ENCODE results near the gene MAN2C1. TPM values are rescaled to one million over a fixed set of nuclear protein-coding genes. Genes with fewer than 3 reads are reported as not detected.
"Not testable (repeated sequence)": the region's sequence is repeated elsewhere in the genome, so short reads cannot be mapped to it uniquely, and the experiment has no call there.

MAN2C1 gene
- total RNA-seq, 2 donors from 2014 or later = 186 to 339 TPM

DNA sequence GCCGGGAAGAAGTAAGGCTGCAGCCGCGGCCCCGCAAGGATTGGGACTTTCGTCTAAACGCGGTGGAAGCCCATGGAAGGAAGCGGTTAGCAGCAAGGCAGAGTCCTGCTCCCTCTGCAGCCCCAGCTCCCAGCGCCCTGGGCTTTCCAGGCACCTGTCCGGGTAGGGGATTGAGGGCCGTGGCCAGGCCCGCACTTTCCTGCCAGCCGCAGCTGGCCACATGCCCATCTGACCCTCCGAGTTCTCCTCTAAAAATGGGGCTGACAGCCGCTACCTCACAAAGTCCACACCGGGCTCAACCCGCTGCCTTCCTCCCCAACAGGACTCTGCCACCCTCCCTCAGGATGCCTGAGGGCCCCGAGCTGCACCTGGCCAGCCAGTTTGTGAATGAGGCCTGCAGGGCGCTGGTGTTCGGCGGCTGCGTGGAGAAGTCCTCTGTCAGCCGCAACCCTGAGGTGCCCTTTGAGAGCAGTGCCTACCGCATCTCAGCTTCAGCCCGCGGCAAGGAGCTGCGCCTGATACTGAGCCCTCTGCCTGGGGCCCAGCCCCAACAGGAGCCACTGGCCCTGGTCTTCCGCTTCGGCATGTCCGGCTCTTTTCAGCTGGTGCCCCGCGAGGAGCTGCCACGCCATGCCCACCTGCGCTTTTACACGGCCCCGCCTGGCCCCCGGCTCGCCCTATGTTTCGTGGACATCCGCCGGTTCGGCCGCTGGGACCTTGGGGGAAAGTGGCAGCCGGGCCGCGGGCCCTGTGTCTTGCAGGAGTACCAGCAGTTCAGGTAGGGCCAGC, 19.7 kb downstream of the MAN2C1 start:
- WGBS, 2 donors = 29 to 32% methylated on average over 27 to 46 of the region's 46 CpGs
- intact Hi-C loops (cut with DNase I) = no loop called here
- peak; percentile 33 for ATAC-seq
- H3K9me3 ChIP-seq = no peaks in the 10 kb centered on the region
- H3K36me3 ChIP-seq (replicated peaks in 1 of 2; ENCODE audit: insufficient read depth in 1 of 2, low read depth in 2 of 2) = no peaks in the 10 kb centered on the region
- H3K27me3 ChIP-seq = no peaks in the 10 kb centered on the region
- H3K27ac ChIP-seq = peak overlapping the region; percentile 54 to 84 (median 74)
- peak overlapping the region; percentile 84 to 92 for H3K4me3 ChIP-seq
- peak; percentile 31 to 51 (median 47) for DNase-seq
- TF ChIP-seq POLR2A (IDR thresholded peaks at IDR 0.05) (peak; percentile 20 to 37 (median 29)), CTCF (IDR thresholded peaks at IDR 0.05) (no peak)
- peaks cover 17% of the 10 kb centered on the region for H3K4me1 ChIP-seq

- no peak for DNase-seq
- H3K9me3 ChIP-seq = no peaks in the 10 kb centered on the region
- no peaks in the 10 kb centered on the region for H3K36me3 ChIP-seq (replicated peaks in 1 of 2; ENCODE audit: insufficient read depth in 1 of 2, low read depth in 2 of 2)
- no peaks in the 10 kb centered on the region for H3K27me3 ChIP-seq
- intact Hi-C loops (cut with DNase I) = no loop called here
- peaks cover 17% of the 10 kb centered on the region for H3K4me1 ChIP-seq
- TF ChIP-seq POLR2A (IDR thresholded peaks at IDR 0.05) = no peak
- H3K27ac ChIP-seq = peak overlapping the region; percentile 54 to 84 (median 74)
- peak; percentile 35 for ATAC-seq
- WGBS, 2 donors = 0% methylated on average over 4 to 45 of the region's 45 CpGs
- H3K4me3 ChIP-seq = peak overlapping the region; percentile 84 to 92
Observed at GRCh38 chr15:75348034-75348561, 20.3 kb downstream of the MAN2C1 start.

DNA sequence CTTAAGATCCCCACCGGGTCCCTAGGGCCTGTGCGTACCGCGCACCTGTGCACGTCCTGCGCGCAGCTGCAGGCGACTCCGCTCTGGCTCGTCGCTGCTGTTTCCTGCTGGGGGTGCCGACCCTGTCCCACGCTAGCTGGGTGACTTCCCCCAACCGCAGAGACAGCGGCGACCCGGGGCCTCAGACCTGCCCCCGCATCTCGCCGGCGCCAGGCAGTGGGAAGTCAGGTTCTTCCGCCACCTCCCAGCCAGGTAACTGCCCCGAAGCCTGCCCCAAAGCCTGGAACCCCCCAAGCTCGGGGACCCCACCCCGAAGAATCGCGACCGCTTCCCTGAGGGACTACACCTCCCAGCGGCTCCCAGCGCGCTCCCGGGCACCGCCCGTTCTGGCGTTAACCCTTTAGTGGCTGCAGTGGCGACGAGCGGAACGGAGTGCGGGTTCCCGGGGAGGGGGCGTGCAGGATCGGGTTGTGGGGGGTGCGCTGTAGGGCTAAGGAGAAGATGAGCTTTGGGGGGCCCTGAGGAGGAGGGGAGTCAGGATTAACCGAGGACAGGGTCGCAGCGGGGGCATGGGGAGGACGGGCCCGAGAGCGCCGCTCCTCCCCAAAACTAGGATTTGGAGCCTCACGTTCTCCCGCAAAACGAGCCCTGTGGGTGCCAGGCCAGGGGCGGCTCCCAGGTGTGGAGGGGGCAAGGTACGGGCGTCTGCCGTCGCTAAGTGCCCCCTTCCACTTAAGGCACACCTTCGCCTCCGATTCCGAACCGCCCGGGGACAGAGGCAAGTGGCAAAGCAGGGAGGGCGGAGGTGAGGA, 21.0 kb downstream of the MAN2C1 start:
- Histone ChIP-seq H3K9me3 (no peaks in the 10 kb centered on the region), H3K4me1 (peaks cover 17% of the 10 kb centered on the region), H3K36me3 (replicated peaks in 1 of 2; ENCODE audit: insufficient read depth in 1 of 2, low read depth in 2 of 2) (no peaks in the 10 kb centered on the region), H3K27ac (peak overlapping the region; percentile 54 to 84 (median 74)), H3K27me3 (no peaks in the 10 kb centered on the region), H3K4me3 (peak overlapping the region; percentile 84 to 92)
- DNase-seq (peak; percentile 62 to 73 (median 69)), ATAC-seq (peak; percentile 74)
- peak; percentile 7 to 64 (median 63) for TF ChIP-seq POLR2A (IDR thresholded peaks at IDR 0.05)
- peak in 1 of 7 experiments; percentile 3 for TF ChIP-seq CTCF (IDR thresholded peaks at IDR 0.05)
- WGBS, 2 donors = 0% methylated on average over 5 to 62 of the region's 65 CpGs
- intact Hi-C loops (cut with DNase I) = no loop called here

DNA sequence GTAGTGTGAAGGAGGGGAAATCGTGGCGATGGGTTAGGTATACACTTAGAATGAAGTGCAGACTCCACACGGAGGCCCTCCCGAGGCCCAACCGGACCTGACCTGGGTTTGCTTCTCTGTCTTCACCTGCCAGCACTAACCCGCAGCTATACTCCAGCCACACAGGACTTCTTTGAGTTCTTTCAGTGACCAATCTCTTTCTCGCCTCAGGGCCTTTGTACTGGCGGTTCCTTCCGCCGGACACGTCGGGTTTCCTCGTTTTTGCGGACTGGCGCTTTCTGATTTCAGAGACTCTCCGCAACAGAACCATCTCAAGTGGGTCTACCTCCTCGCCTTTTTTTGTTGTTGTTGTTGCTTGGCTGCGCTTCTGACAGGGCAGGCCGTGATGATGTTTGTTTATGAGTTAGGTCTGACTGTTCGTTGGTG, 21.6 kb downstream of the MAN2C1 start, which contains the start of gene NEIL1:
TSS of gene NEIL1 (plus strand) at position 244 of the 426 bp plus-strand sequence. CDS start 1,867 bp downstream, outside the sequence.
- TF ChIP-seq POLR2A (IDR thresholded peaks at IDR 0.05) = no peak
- no peak for TF ChIP-seq CTCF (IDR thresholded peaks at IDR 0.05)
- H3K36me3 ChIP-seq (replicated peaks in 1 of 2; ENCODE audit: insufficient read depth in 1 of 2, low read depth in 2 of 2) = no peaks in the 10 kb centered on the region
- DNase-seq = peak in 1 of 4 donors; percentile 32
- peak within 1 kb of the TSS; percentile 84 to 92 for H3K4me3 ChIP-seq
- peak; percentile 5 for ATAC-seq
- WGBS, 2 donors = 24 to 25% methylated on average over 19 to 20 of the region's 20 CpGs
- peaks cover 17% of the 10 kb centered on the region for H3K4me1 ChIP-seq
- H3K9me3 ChIP-seq = no peaks in the 10 kb centered on the region
- intact Hi-C loops (cut with DNase I) = no loop called here
- H3K27ac ChIP-seq = peak within 1 kb of the TSS; percentile 54 to 84 (median 74)
- no peaks in the 10 kb centered on the region for H3K27me3 ChIP-seq

- peak in 1 of 4 donors; percentile 28 for DNase-seq
- ATAC-seq; H3K27me3 ChIP-seq; H3K27ac ChIP-seq; H3K9me3 ChIP-seq; H3K36me3 ChIP-seq (replicated peaks in 1 of 2; ENCODE audit: insufficient read depth in 1 of 2, low read depth in 2 of 2); intact Hi-C loops (cut with DNase I); H3K4me3 ChIP-seq: not testable (repeated sequence)
- peaks cover 11% of the 10 kb centered on the region for H3K4me1 ChIP-seq
- WGBS, 2 donors = 40 to 63% methylated on average over 8 of the region's 8 CpGs
Observed at GRCh38 chr15:75343953-75344352, 24.5 kb downstream of the MAN2C1 start.

Measured in body of pancreas (tissue), 4 donors.